Endothelial cell of umbilical vein (primary cell): ENCODE data around the gene ZAR1L. TPM values are rescaled to one million over a fixed set of nuclear protein-coding genes. Genes with fewer than 3 reads are reported as not detected.

ENCODE experiments used
- BruUV-seq: library from RNA; stranded (reverse); fragments of 400-500 nt; replicated peaks from 2 replicates; lab custom pipeline; 2021; lab: Mats Ljungman, UMichigan
- CTCF ChIA-PET: fragments of 300-600, 350-600 bp; sonication (Branson Sonifier 250); formaldehyde crosslinking; loops from one replicate; lab custom pipeline; 2021; ENCODE audit warnings: antibody characterized with exemption, inconsistent platforms; lab: Charles Lee
- POLR2A ChIA-PET: fragments of 300-600, 350-600 bp; sonication (Branson Sonifier 250); formaldehyde crosslinking; loops from one replicate; lab custom pipeline; 2021; ENCODE audit warnings: antibody characterized with exemption, inconsistent platforms; lab: Charles Lee
- DNase-seq: peaks from one replicate; pipeline ENCODE4 v3.0.0-alpha.2; 2011; ENCODE audit warnings: low read depth, low spot score
- FAIRE-seq: peaks from 2 replicates; lab custom pipeline; 2011; peaks lifted over from hg19 to GRCh38; lab: Jason Lieb, UNC
- H2AFZ ChIP-seq: 2 replicates; pipeline ENCODE4 v1.6.0; 2012; ENCODE audit warnings: low read depth, low read length, control low read depth, inconsistent platforms
- H3K27ac ChIP-seq: 2 replicates; pipeline ENCODE4 v1.5.1; 2011; ENCODE audit warnings: low read depth, mild to moderate bottlenecking, control low read depth, low read length, moderate library complexity; ENCODE audit not compliant: insufficient read depth
- H3K27me3 ChIP-seq, 2 experiments: 2 replicates each; pipeline versions ENCODE4 v1.6.0 to v1.6.1; 2011; ENCODE audit warnings: low read length in 2 of 2, mixed read lengths in 1 of 2; ENCODE audit not compliant: control insufficient read depth in 2 of 2, insufficient read depth in 2 of 2
- H3K36me3 ChIP-seq, 2 experiments: 2 replicates in 1 of 2; 3 replicates in 1 of 2; pipeline ENCODE4 v1.5.1; 2011; ENCODE audit warnings: low read length in 2 of 2, mild to moderate bottlenecking in 1 of 2, moderate library complexity in 1 of 2; ENCODE audit not compliant: control insufficient read depth in 2 of 2, insufficient read depth in 2 of 2; ENCODE audit errors: extremely low read depth in 1 of 2
- H3K4me1 ChIP-seq: 3 replicates; pipeline ENCODE4 v1.5.1; 2011; ENCODE audit warnings: mild to moderate bottlenecking, low read length; ENCODE audit not compliant: control insufficient read depth, insufficient read depth; ENCODE audit errors: extremely low read depth
- H3K4me2 ChIP-seq: 2 replicates; pipeline ENCODE4 v1.6.1; 2011; ENCODE audit warnings: low read length, control low read depth, mixed read lengths; ENCODE audit not compliant: insufficient read depth
- H3K4me3 ChIP-seq, 3 experiments: fragments of 200-600 bp in 1 of 3; sonication (generic), shearing (Covaris generic) in 1 of 3; replicated peaks in 1 of 3; 2 replicates each; pipeline ENCODE4 v1.5.1; 2011 to 2016; ENCODE audit warnings: control low read depth in 3 of 3, low read length in 3 of 3, mild to moderate bottlenecking in 2 of 3, inconsistent platforms in 1 of 3, low read depth in 1 of 3, moderate library complexity in 1 of 3; ENCODE audit not compliant: insufficient read depth in 1 of 3
- H3K79me2 ChIP-seq: 2 replicates; pipeline ENCODE4 v1.6.0; 2012; ENCODE audit warnings: low read length, inconsistent platforms; ENCODE audit not compliant: control insufficient read depth, insufficient read depth
- H3K9ac ChIP-seq: replicated peaks from 2 replicates; pipeline ENCODE3; 2011; ENCODE audit warnings: low read length, control low read depth; ENCODE audit not compliant: insufficient read depth; ENCODE audit errors: extremely low read depth
- H3K9me1 ChIP-seq: replicated peaks from 3 replicates; pipeline ENCODE4 v1.6.0; 2011; ENCODE audit warnings: mild to moderate bottlenecking, low read length; ENCODE audit not compliant: control insufficient read depth, insufficient read depth; ENCODE audit errors: extremely low read depth
- H3K9me3 ChIP-seq: replicated peaks from 2 replicates; pipeline ENCODE4 v1.5.1; 2012; ENCODE audit warnings: low read length, inconsistent platforms; ENCODE audit not compliant: control insufficient read depth, insufficient read depth
- H4K20me1 ChIP-seq: replicated peaks from 2 replicates; pipeline ENCODE3; 2011; ENCODE audit warnings: mild to moderate bottlenecking, low read length; ENCODE audit not compliant: control insufficient read depth, insufficient read depth; ENCODE audit errors: extremely low read depth
- CTCF ChIP-seq, 2 donors: IDR thresholded peaks; 1 replicate in 1 of 2; 2 replicates in 1 of 2; pipeline ENCODE4 v1.5.1; 2011; ENCODE audit warnings: low read length in 2 of 2, mild to moderate bottlenecking in 2 of 2, moderate library complexity in 2 of 2, control low read depth in 1 of 2, inconsistent platforms in 1 of 2, low read depth in 1 of 2; ENCODE audit not compliant: insufficient read depth in 1 of 2; ENCODE audit errors: extremely low read depth in 1 of 2
- EZH2 ChIP-seq: IDR thresholded peaks from 2 replicates; pipeline ENCODE4 v1.6.1; 2012; ENCODE audit warnings: borderline replicate concordance, low read depth, mild to moderate bottlenecking, moderate library complexity, low read length, inconsistent platforms; ENCODE audit not compliant: severe bottlenecking
- FOS ChIP-seq: IDR thresholded peaks from 2 replicates; pipeline ENCODE4 v1.6.1; 2011; ENCODE audit warnings: mild to moderate bottlenecking, low read length, moderate library complexity, borderline replicate concordance; ENCODE audit not compliant: insufficient read depth
- GATA2 ChIP-seq: IDR thresholded peaks from 2 replicates; pipeline ENCODE4 v1.7.0; 2011; ENCODE audit warnings: low read depth, mild to moderate bottlenecking, moderate library complexity, mixed read lengths, low read length; ENCODE audit not compliant: insufficient read length, insufficient read depth
- JUN ChIP-seq: IDR thresholded peaks from 2 replicates; pipeline ENCODE4 v1.6.1; 2011; ENCODE audit warnings: borderline replicate concordance, low read depth; ENCODE audit not compliant: insufficient read length, insufficient read depth
- MAX ChIP-seq: IDR thresholded peaks from 2 replicates; pipeline ENCODE4 v1.6.1; 2011; ENCODE audit not compliant: insufficient read depth, insufficient read length
- MYC ChIP-seq: IDR thresholded peaks from one replicate; pipeline ENCODE4 v1.6.1; 2011; ENCODE audit warnings: mild to moderate bottlenecking, low read depth, low read length
- POLR2A ChIP-seq: IDR thresholded peaks from 2 replicates; pipeline ENCODE4 v1.6.1; 2012; ENCODE audit warnings: low read depth, mild to moderate bottlenecking, control low read depth, low read length
- POLR2AphosphoS5 ChIP-seq: IDR thresholded peaks from 2 replicates; pipeline ENCODE4 v1.6.1; 2012; ENCODE audit warnings: low read depth, mild to moderate bottlenecking, control low read depth, low read length, moderate library complexity; ENCODE audit not compliant: insufficient read depth
- dilution Hi-C: fragments of 300-500 bp; cut with MboI; formaldehyde crosslinking; loops from one replicate; pipeline ENCODE4 v1.15.0; 2019; ENCODE audit warnings: low sequenced_read_pairs; ENCODE audit not compliant: extremely low pct_ligation_motif_present
- intact Hi-C: fragments of 100-400 bp; cut with micrococcal nuclease; formaldehyde crosslinking; loops from one replicate; pipeline ENCODE4 v1.10.0; 2022
- polyA plus RNA-seq, 4 experiments: library from polyadenylated mRNA; depleted of rRNA in 3 of 4; stranded (reverse) in 3 of 4; unstranded in 1 of 4; fragments of >200 nt; gene quantifications; 2 replicates each; pipeline versions ENCODE4 v1.2.1 to v1.2.3, GENCODE V29; 2011 to 2012; ENCODE audit warnings: missing spikeins in 1 of 4
- total RNA-seq: library from RNA; stranded (reverse); gene quantifications from 2 replicates; pipeline ENCODE4 v1.2.3, GENCODE V29; 2021

Gene ZAR1L
- total and polyA plus RNA-seq, 2 donors (not counting 3 experiments of a cell fraction or from before 2014, with no cell fraction given) = not detected

GRCh38 chr13:32347651-32348050, 32.5 kb upstream of the ZAR1L start:
- H3K4me2 ChIP-seq = no peak overlapping the region
- BruUV-seq = no TSS peak
- POLR2A ChIA-PET = no interaction called here

More at GRCh38 chr13:32347651-32348050, 32.5 kb upstream of the ZAR1L start:
- Histone ChIP-seq H3K9me3 (no peaks in the 10 kb centered on the region), H3K9me1 (no peaks in the 10 kb centered on the region), H3K4me1 (no peaks in the 10 kb centered on the region), H2AFZ (no peak overlapping the region), H3K36me3 (peaks cover 0 to 8% of the 10 kb centered on the region in 2 experiments), H3K4me3 (no peak overlapping the region), H3K79me2 (no peaks in the 10 kb centered on the region), H4K20me1 (no peaks in the 10 kb centered on the region), H3K27ac (no peak overlapping the region), H3K9ac (no peak overlapping the region), H3K27me3 (no peaks in the 10 kb centered on the region)
- intact Hi-C loops (no loop called here), dilution Hi-C loops (no loop called here)
- DNase-seq (no peak), FAIRE-seq (no peak)
- CTCF ChIA-PET = interaction anchor here (1.2 to 1.8 kb wide), 2 partner anchors 8 to 101 kb away, joined by 3 to 6 read pairs; no protein-coding TSS in a partner anchor
- no peak for TF ChIP-seq POLR2AphosphoS5
- TF ChIP-seq EZH2 = no peak
- TF ChIP-seq GATA2 = no peak
- TF ChIP-seq MAX = no peak
- TF ChIP-seq MYC = no peak
- no peak for TF ChIP-seq POLR2A
- no peak for TF ChIP-seq FOS
- no peak for TF ChIP-seq CTCF (IDR thresholded peaks at IDR 0.05; ENCODE audit: extremely low read depth in 1 of 2, insufficient read depth in 1 of 2, low read depth in 1 of 2, low read length in 2 of 2)
- TF ChIP-seq JUN = no peak
